Left lung (tissue), 10 donors: Measurements from ENCODE around the gene FAM229A. TPM values are rescaled to one million over a fixed set of nuclear protein-coding genes. Genes with fewer than 3 reads are reported as not detected.
A peak's percentile ranks its signal among the peaks of the same experiment; 100 is the strongest.

Experiments
- ATAC-seq: fragments of 200-7000 bp; cut with Tn5 transposase; one replicate; pipeline ENCODE4 v1.9.1; 2020; ENCODE audit warnings: moderate library complexity
- DNase-seq, 4 donors: peaks; one replicate each; pipeline ENCODE4 v3.0.0-alpha.2; 2013 to 2020
- H3K27ac ChIP-seq, 2 donors: fragments of 200-600 bp; sonication (generic) in 1 of 2; one replicate each; pipeline versions ENCODE4 v1.5.0 to v1.8.0; 2020 to 2021
- H3K27me3 ChIP-seq, 2 donors: fragments of 200-600 bp; sonication (generic) in 1 of 2; one replicate each; pipeline versions ENCODE4 v1.5.0 to v1.8.0; 2020 to 2021
- H3K36me3 ChIP-seq, 2 donors: fragments of 200-600 bp; sonication (generic) in 1 of 2; one replicate each; pipeline versions ENCODE4 v1.5.0 to v1.8.0; 2020 to 2021
- H3K4me1 ChIP-seq, 2 donors: fragments of 200-600 bp; one replicate each; pipeline ENCODE4 v1.8.0; 2021
- H3K4me3 ChIP-seq, 2 donors: fragments of 200-600 bp; sonication (generic) in 1 of 2; one replicate each; pipeline versions ENCODE4 v1.5.0 to v1.8.0; 2020 to 2021; ENCODE audit warnings: mild to moderate bottlenecking in 1 of 2
- H3K9me3 ChIP-seq, 2 donors: fragments of 200-600 bp; sonication (generic) in 1 of 2; one replicate each; pipeline versions ENCODE4 v1.5.0 to v1.8.0; 2020 to 2021
- intact Hi-C, 2 donors: fragments of 100-400 bp; cut with DNase I; formaldehyde crosslinking; loops; one replicate each; pipeline versions ENCODE4 v1.11.2 to v1.14.2; 2022
- polyA plus RNA-seq, 6 donors: library from polyadenylated mRNA; unstranded; fragments of 120-200 nt; gene quantifications; one replicate each; pipeline ENCODE4 v1.2.1, GENCODE V29; 2013; ENCODE audit not compliant: insufficient read length in 6 of 6
- total RNA-seq, 2 donors: library from RNA; stranded (reverse); fragmentation: NEBNext Ultra II Directional; extraction: Animal tissue kit (Norgen Biotek cat#: 25700); gene quantifications; one replicate each; pipeline ENCODE4 v1.2.1, GENCODE V29; 2021
- TF ChIP-seq, protein P1 (sequence below), 2 donors: fragments of 200-600 bp; sonication (generic) in 1 of 2; IDR thresholded peaks; one replicate each; pipeline versions ENCODE4 v1.5.0 to v1.8.0; 2021; ENCODE audit warnings: antibody characterized with exemption in 2 of 2
- donor health status: DM: no; HTN: yes; CAD: no.
- donor health status: DM: no; HTN: no; CAD: no.

Gene FAM229A
- total and polyA plus RNA-seq, 8 donors, result 4.4 to 14.0 (median 6.7) TPM

DNA sequence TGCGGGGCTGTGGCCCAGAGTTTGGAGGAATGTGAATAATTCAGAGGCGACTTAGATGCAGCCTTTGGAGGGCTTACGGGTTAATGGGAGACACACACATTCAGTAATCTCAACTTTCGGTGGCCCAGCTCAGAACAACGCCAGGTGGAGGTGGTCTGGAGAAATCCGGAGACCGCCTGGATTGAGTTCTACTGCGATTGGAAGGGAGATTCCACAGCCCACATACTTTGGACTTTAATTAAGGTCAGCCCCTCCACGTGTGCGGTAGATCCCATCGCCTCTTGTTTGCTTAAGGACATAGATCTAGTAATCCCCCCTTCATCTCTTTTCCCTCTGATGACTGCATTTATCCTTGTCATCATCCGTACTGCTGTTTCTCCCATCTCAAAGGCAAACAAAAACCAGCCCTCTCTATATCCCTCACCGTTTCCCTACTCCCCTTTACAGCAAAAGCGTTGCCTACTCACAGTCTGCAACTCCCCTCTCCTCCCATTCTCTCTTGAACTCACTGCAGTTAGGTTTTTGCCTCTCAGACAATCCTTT lies 32.7 kb upstream of the FAM229A start:
- ATAC-seq (peak; percentile 11), DNase-seq (no peak)
- Histone ChIP-seq H3K4me3 (peak overlapping the region; percentile 89 to 98), H3K4me1 (peaks cover 11 to 46% of the 10 kb centered on the region in 2 donors), H3K9me3 (no peaks in the 10 kb centered on the region), H3K27ac (peak overlapping the region; percentile 91 to 94), H3K36me3 (peaks cover 0 to 16% of the 10 kb centered on the region in 2 donors), H3K27me3 (no peaks in the 10 kb centered on the region)
- intact Hi-C loops, result no loop called here
- TF ChIP-seq, protein P1, sequence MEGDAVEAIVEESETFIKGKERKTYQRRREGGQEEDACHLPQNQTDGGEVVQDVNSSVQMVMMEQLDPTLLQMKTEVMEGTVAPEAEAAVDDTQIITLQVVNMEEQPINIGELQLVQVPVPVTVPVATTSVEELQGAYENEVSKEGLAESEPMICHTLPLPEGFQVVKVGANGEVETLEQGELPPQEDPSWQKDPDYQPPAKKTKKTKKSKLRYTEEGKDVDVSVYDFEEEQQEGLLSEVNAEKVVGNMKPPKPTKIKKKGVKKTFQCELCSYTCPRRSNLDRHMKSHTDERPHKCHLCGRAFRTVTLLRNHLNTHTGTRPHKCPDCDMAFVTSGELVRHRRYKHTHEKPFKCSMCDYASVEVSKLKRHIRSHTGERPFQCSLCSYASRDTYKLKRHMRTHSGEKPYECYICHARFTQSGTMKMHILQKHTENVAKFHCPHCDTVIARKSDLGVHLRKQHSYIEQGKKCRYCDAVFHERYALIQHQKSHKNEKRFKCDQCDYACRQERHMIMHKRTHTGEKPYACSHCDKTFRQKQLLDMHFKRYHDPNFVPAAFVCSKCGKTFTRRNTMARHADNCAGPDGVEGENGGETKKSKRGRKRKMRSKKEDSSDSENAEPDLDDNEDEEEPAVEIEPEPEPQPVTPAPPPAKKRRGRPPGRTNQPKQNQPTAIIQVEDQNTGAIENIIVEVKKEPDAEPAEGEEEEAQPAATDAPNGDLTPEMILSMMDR (IDR thresholded peaks at IDR 0.05), result no peak

DNA sequence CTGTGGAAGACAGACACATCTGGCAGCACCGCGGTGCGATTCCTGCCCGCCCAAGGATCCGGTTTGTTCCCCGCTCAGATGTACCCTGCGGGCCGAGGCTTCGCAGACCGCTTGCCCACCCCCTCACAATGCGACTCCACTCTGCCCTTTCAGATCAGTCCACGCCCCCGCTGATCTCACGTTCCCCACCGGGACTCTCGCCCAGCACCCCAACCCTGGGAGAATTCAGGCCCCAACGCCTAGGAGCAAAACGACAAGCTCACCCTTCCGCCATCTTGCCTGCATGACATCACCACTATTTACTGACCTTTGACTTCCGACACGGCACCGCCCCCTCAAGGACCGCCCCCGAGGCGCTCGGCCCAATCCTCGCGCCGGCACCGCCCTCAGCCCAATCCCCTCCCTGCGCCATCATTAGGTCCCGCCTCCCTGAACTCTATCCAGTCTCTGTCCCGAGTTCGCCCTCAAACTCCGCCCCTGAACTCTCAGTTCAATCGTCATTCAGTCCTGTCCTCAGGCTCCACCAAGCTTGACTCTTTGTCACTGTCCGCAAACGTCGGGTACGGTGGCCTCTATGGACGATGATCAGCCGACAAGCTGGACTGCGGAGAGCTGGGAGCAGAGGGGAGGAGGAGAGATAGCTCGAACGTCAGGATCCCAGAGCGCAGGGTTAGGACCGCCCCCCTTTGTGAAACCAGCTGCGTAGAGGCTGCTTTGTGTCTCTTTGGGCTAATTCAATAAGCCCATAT lies 32.0 kb upstream of the FAM229A start, which contains the start of gene BSDC1:
Gene BSDC1 (minus strand): TSS at position 301 of the 749 bp plus-strand sequence. CDS start 27 bp downstream, at position 274.
- H3K36me3 ChIP-seq, result peaks cover 0 to 23% of the 10 kb centered on the region in 2 donors
- no peaks in the 10 kb centered on the region for H3K9me3 ChIP-seq
- H3K27me3 ChIP-seq, result no peaks in the 10 kb centered on the region
- peaks cover 11 to 48% of the 10 kb centered on the region in 2 donors for H3K4me1 ChIP-seq
- DNase-seq, result peak; percentile 96 to 99 (median 99)
- intact Hi-C loops, result no loop called here
- TF ChIP-seq, protein P1 (IDR thresholded peaks at IDR 0.05), result no peak
- peak; percentile 98 for ATAC-seq
- peak within 1 kb of the TSS; percentile 91 to 94 for H3K27ac ChIP-seq
- peak within 1 kb of the TSS; percentile 89 to 98 for H3K4me3 ChIP-seq

DNA sequence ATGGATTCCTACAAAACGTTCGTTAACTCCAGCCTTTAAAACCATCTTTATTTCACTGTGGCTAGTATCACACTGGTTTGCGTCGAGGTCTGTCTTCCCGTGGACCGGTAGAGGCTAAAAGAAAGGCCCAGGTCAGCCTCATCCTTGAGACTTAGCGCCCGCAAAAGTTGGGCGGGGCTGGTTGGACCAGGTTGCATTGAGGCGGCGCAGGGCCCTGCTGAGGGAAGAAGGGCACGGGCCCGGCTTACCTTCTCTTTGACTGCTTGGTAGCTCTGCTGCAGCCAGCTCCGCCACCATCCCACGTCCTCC lies 31.5 kb upstream of the FAM229A start:
- peaks cover 0 to 28% of the 10 kb centered on the region in 2 donors for H3K36me3 ChIP-seq
- DNase-seq (peak in 2 of 4 donors; percentile 58 to 87), ATAC-seq (peak; percentile 53)
- TF ChIP-seq, protein P1 (IDR thresholded peaks at IDR 0.05), result no peak
- H3K27ac ChIP-seq, result peak overlapping the region; percentile 91 to 94
- peaks cover 11 to 48% of the 10 kb centered on the region in 2 donors for H3K4me1 ChIP-seq
- peak overlapping the region; percentile 89 to 98 for H3K4me3 ChIP-seq
- H3K9me3 ChIP-seq, result no peaks in the 10 kb centered on the region
- no peaks in the 10 kb centered on the region for H3K27me3 ChIP-seq
- intact Hi-C loops, result no loop called here

DNA sequence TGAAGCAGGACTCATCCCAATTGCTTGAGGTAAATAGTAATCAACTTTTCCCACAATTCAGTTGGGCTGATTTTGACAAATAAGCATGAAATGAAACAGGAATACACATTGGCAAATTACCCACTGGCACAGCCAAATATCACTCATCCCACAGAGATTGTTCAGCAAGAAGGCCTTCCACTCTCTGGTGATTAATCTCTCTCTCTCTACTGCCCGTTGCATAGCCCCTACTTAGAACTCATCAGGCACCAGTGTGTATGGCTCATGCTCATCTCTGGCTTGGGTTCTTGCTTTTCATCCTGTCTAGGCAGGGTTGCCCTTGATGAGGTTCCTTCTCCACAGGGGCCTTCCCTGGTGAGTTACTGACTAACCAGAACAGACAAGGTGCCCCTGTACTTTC lies 30.9 kb upstream of the FAM229A start:
- DNase-seq (no peak), ATAC-seq (no peak)
- intact Hi-C loops, result no loop called here
- Histone ChIP-seq H3K27me3 (no peaks in the 10 kb centered on the region), H3K9me3 (no peaks in the 10 kb centered on the region), H3K27ac (peak overlapping the region in 1 of 2 donors; percentile 91), H3K4me3 (peak overlapping the region; percentile 89 to 98), H3K36me3 (peaks cover 0 to 34% of the 10 kb centered on the region in 2 donors), H3K4me1 (peaks cover 11 to 48% of the 10 kb centered on the region in 2 donors)
- TF ChIP-seq, protein P1 (IDR thresholded peaks at IDR 0.05), result no peak

DNA sequence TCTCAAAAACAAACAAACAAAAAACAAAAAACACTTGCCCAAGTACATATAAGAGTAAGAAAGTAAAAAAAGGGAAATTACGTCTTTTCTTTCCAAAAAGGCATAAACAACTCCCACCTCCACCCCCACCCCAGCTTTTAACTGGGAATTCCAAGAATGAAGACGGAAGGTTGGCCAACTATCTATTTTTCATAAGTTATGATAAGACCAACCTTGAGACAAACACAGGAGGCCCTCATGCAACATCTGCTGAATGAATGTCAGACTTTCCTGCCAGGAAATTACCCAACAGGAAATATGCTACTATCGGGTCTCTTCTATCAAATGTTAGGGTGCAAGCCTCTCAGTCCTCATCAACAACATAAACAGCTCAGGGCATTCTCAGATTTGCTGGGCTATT lies 30.0 kb upstream of the FAM229A start:
- no peaks in the 10 kb centered on the region for H3K27me3 ChIP-seq
- peaks cover 11 to 48% of the 10 kb centered on the region in 2 donors for H3K4me1 ChIP-seq
- peak overlapping the region in 1 of 2 donors; percentile 30 for H3K27ac ChIP-seq
- DNase-seq (no peak), ATAC-seq (no peak)
- no peak overlapping the region for H3K4me3 ChIP-seq
- H3K9me3 ChIP-seq, result no peaks in the 10 kb centered on the region
- H3K36me3 ChIP-seq, result peaks cover 0 to 41% of the 10 kb centered on the region in 2 donors
- intact Hi-C loops, result no loop called here
- TF ChIP-seq, protein P1 (IDR thresholded peaks at IDR 0.05), result no peak
